SK-N-SH treated with all-trans-retinoic acid at 6 μM for 48 hours (cell line): ENCODE data around the gene CCDC171.

Experiments used
- ATAC-seq: fragments of 200-7000 bp; cut with Tn5 transposase; 3 replicates; pipeline ENCODE4 v1.9.1; 2020; ENCODE audit warnings: mild to moderate bottlenecking, moderate library complexity
- ARNTL ChIP-seq: fragments of 450-650 bp; formaldehyde crosslinking; IDR thresholded peaks from 2 replicates; pipeline ENCODE4 v1.5.0; 2020; ENCODE audit warnings: low read depth, mild to moderate bottlenecking, moderate library complexity, borderline replicate concordance
- BACH2 ChIP-seq: fragments of 250-450 bp; sonication (Bioruptor Pico); IDR thresholded peaks from 2 replicates; pipeline ENCODE4 v1.9.0; 2021; ENCODE audit warnings: mild to moderate bottlenecking, borderline replicate concordance
- CREB5 ChIP-seq: fragments of 250-450 bp; sonication (Bioruptor Pico); IDR thresholded peaks from 2 replicates; pipeline ENCODE4 v1.5.1; 2020; ENCODE audit warnings: low read depth, mild to moderate bottlenecking, moderate library complexity
- CSDC2 ChIP-seq: fragments of 250-450 bp; sonication (Bioruptor Pico); IDR thresholded peaks from 2 replicates; pipeline ENCODE4 v1.5.0; 2020; ENCODE audit warnings: mild to moderate bottlenecking, moderate library complexity
- CSRNP3 ChIP-seq: fragments of 250-450 bp; sonication (Bioruptor Pico); IDR thresholded peaks from 2 replicates; pipeline ENCODE4 v1.5.1; 2021; ENCODE audit warnings: mild to moderate bottlenecking, moderate library complexity
- ESRRG ChIP-seq: fragments of 250-450 bp; sonication (Bioruptor Pico); IDR thresholded peaks from 2 replicates; pipeline ENCODE4 v1.6.1; 2021; ENCODE audit warnings: mild to moderate bottlenecking
- GLIS3 ChIP-seq: fragments of 250-450 bp; sonication (Bioruptor Pico); IDR thresholded peaks from 2 replicates; pipeline ENCODE4 v1.5.0; 2020; ENCODE audit warnings: mild to moderate bottlenecking, moderate library complexity
- ISL1 ChIP-seq: fragments of 250-450 bp; sonication (Bioruptor Pico); IDR thresholded peaks from 2 replicates; pipeline ENCODE4 v2.1.2; 2022; ENCODE audit warnings: mild to moderate bottlenecking, moderate library complexity
- OSR1 ChIP-seq: fragments of 250-450 bp; sonication (Bioruptor Pico); IDR thresholded peaks from 2 replicates; pipeline ENCODE4 v1.8.0; 2022; ENCODE audit warnings: moderate library complexity, mild to moderate bottlenecking, inconsistent platforms
- POU6F1 ChIP-seq: fragments of 250-450 bp; sonication (Bioruptor Pico); IDR thresholded peaks from 2 replicates; pipeline ENCODE4 v1.8.0; 2021; ENCODE audit warnings: low read depth, mild to moderate bottlenecking, moderate library complexity, borderline replicate concordance
- PPARA ChIP-seq: fragments of 250-450 bp; sonication (Bioruptor Pico); IDR thresholded peaks from 2 replicates; pipeline ENCODE4 v1.5.0; 2020; ENCODE audit warnings: mild to moderate bottlenecking, borderline replicate concordance
- SNAI2 ChIP-seq: fragments of 250-450 bp; sonication (Bioruptor Pico); IDR thresholded peaks from 2 replicates; pipeline ENCODE4 v1.5.0; 2020; ENCODE audit warnings: mild to moderate bottlenecking, moderate library complexity
- TCF4 ChIP-seq: fragments of 250-450 bp; sonication (Bioruptor Pico); IDR thresholded peaks from 2 replicates; pipeline ENCODE4 v1.8.0; 2021; ENCODE audit warnings: mild to moderate bottlenecking, moderate library complexity, borderline replicate concordance
- TOX ChIP-seq: fragments of 250-450 bp; sonication (Bioruptor Pico); IDR thresholded peaks from 2 replicates; pipeline ENCODE4 v1.8.0; 2021; ENCODE audit warnings: mild to moderate bottlenecking, moderate library complexity, borderline replicate concordance
- TSHZ2 ChIP-seq: fragments of 250-450 bp; sonication (Bioruptor Pico); IDR thresholded peaks from 2 replicates; pipeline ENCODE4 v1.5.0; 2020; ENCODE audit warnings: mild to moderate bottlenecking, moderate library complexity
- ZC3H10 ChIP-seq: fragments of 250-450 bp; sonication (Bioruptor Pico); IDR thresholded peaks from 2 replicates; pipeline ENCODE4 v1.5.1; 2021; ENCODE audit warnings: mild to moderate bottlenecking, moderate library complexity
- ZFP3 ChIP-seq: fragments of 250-450 bp; sonication (Bioruptor Pico); IDR thresholded peaks from 2 replicates; pipeline ENCODE4 v1.5.0; 2020; ENCODE audit warnings: mild to moderate bottlenecking, moderate library complexity
- ZFP30 ChIP-seq: fragments of 450-650 bp; formaldehyde crosslinking; IDR thresholded peaks from 2 replicates; pipeline ENCODE4 v1.5.0; 2022; ENCODE audit warnings: mild to moderate bottlenecking, moderate library complexity
- ZNF565 ChIP-seq: fragments of 450-650 bp; formaldehyde crosslinking; conservative IDR thresholded peaks from 2 replicates; pipeline ENCODE4 v1.5.0; 2020; ENCODE audit warnings: low read depth, mild to moderate bottlenecking, moderate library complexity
- ZNF70 ChIP-seq: fragments of 450-650 bp; formaldehyde crosslinking; IDR thresholded peaks from 2 replicates; pipeline ENCODE4 v1.5.0; 2020; ENCODE audit warnings: mild to moderate bottlenecking, moderate library complexity
- ZNF8 ChIP-seq: fragments of 450-650 bp; formaldehyde crosslinking; IDR thresholded peaks from 2 replicates; pipeline ENCODE4 v1.5.0; 2020; ENCODE audit warnings: mild to moderate bottlenecking, moderate library complexity

CCDC171 gene

GRCh38 chr9:15846611-15847010 lies 293.8 kb downstream of the CCDC171 start (continued):
- TF ChIP-seq CSRNP3 (CRISPR knock-in tag) (no peak), TCF4 (no peak), ZNF565 (CRISPR knock-in tag) (no peak), ESRRG (no peak), ZNF8 (CRISPR knock-in tag) (no peak), GLIS3 (CRISPR knock-in tag) (no peak)

- no peak for ATAC-seq
- TF ChIP-seq TSHZ2 (CRISPR knock-in tag) (no peak), ZC3H10 (CRISPR knock-in tag) (no peak)
Observed at GRCh38 chr9:15849871-15850270, 297.0 kb downstream of the CCDC171 start.

- TF ChIP-seq ESRRG (no peak), ZNF8 (CRISPR knock-in tag) (no peak), ZNF565 (CRISPR knock-in tag) (no peak), GLIS3 (CRISPR knock-in tag) (no peak), TOX (CRISPR knock-in tag) (no peak), ISL1 (CRISPR knock-in tag) (no peak), ARNTL (no peak), TCF4 (no peak), CREB5 (CRISPR knock-in tag) (no peak), TSHZ2 (CRISPR knock-in tag) (no peak), PPARA (CRISPR knock-in tag) (no peak), ZNF70 (CRISPR knock-in tag) (no peak), BACH2 (CRISPR knock-in tag) (no peak), CSRNP3 (CRISPR knock-in tag) (no peak), SNAI2 (CRISPR knock-in tag) (no peak), CSDC2 (no peak), ZFP30 (CRISPR knock-in tag) (no peak), ZFP3 (no peak), ZC3H10 (CRISPR knock-in tag) (no peak)
- no peak for ATAC-seq
Observed at GRCh38 chr9:15851766-15852165, 298.9 kb downstream of the CCDC171 start.

- ATAC-seq: no peak
- no peak for TF ChIP-seq GLIS3 (CRISPR knock-in tag)
- TF ChIP-seq ZFP3: no peak
- no peak for TF ChIP-seq OSR1 (CRISPR knock-in tag)
- no peak for TF ChIP-seq ZNF8 (CRISPR knock-in tag)
- no peak for TF ChIP-seq CSRNP3 (CRISPR knock-in tag)
- TF ChIP-seq ISL1 (CRISPR knock-in tag): no peak
- TF ChIP-seq ARNTL: no peak
- no peak for TF ChIP-seq ZNF70 (CRISPR knock-in tag)
- no peak for TF ChIP-seq ZC3H10 (CRISPR knock-in tag)
- no peak for TF ChIP-seq ZFP30 (CRISPR knock-in tag)
- TF ChIP-seq POU6F1 (CRISPR knock-in tag): no peak
Observed at GRCh38 chr9:15856591-15856990, 303.7 kb downstream of the CCDC171 start.
